ENCODE measurements around the gene GPD2.

The GPD2 gene

DNA sequence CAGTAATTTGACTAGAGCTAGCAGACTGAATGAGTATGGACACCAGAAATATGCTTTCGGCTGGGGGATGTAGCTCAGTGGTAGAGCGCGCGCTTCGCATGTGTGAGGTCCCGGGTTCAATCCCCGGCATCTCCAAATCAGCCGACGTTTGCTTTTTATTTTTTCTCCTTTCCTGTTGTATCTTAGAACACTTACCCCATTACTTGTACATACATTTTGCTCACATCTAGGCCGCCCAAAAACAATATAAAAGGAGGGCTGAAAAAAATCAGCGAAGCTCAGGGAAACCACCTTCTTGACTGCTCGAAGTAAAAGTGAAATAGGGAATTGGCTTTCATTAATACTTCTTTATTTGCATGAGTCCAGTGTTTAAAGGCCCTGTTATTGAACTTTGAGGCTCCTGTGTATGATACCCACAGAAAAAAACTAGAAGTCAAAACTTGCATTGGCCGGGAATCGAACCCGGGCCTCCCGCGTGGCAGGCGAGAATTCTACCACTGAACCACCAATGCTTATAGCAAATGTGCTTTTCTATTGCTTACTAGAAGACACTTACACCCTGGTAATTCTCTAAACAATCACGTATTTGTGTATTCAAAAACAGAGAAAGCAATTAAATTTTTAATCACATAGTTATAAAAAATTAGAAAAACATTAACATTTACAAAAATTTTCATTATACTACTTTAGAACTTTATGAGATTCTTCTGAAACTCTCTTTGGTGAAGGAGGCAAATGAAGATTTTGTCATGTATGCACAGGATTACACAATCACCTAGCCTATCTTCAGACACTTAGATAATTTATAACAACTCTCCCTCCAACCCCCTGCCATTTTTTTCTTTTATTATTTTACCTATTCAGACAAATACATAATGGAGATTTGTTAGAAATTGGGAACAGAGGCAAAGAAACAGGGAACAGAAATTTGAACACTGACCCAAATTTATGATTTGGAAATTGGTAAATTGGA, 35.2 kb upstream of the GPD2 start (continued):
- no peak for TF ChIP-seq PRDM2 (tag by site-specific recombination; IDR thresholded peaks at IDR 0.05; ENCODE audit: borderline replicate concordance)
- no peak for TF ChIP-seq KLF1 (tag by site-specific recombination; IDR thresholded peaks at IDR 0.05)
- 0 out of 2 replicates have a peak, but pooled peaks have one; percentile 1 for TF ChIP-seq ZNF76 (tag by site-specific recombination; IDR thresholded peaks at IDR 0.05; ENCODE audit: borderline replicate concordance, low read depth)
- TF ChIP-seq GLIS1 (tag by site-specific recombination; IDR thresholded peaks at IDR 0.05) = 0 out of 2 replicates have a peak, but pooled peaks have one; percentile 17
- TF ChIP-seq ZBTB8A (tag by site-specific recombination; IDR thresholded peaks at IDR 0.05) = 0 out of 2 replicates have a peak, but pooled peaks have one; percentile 9
- no peak for TF ChIP-seq ZNF513 (tag by site-specific recombination; IDR thresholded peaks at IDR 0.05)
- no peak for TF ChIP-seq PRDM4 (tag by site-specific recombination; IDR thresholded peaks at IDR 0.05)
- no peak for TF ChIP-seq ZFP41 (tag by site-specific recombination; IDR thresholded peaks at IDR 0.05; ENCODE audit: borderline replicate concordance)
- TF ChIP-seq ZNF610 (tag by site-specific recombination; IDR thresholded peaks at IDR 0.05; ENCODE audit: borderline replicate concordance) = no peak
- 0 out of 2 replicates have a peak, but pooled peaks have one; percentile 12 for TF ChIP-seq ZNF335 (tag by site-specific recombination; conservative IDR thresholded peaks at IDR 0.05)
- TF ChIP-seq ZNF266 (tag by site-specific recombination; IDR thresholded peaks at IDR 0.05; ENCODE audit: low read depth) = no peak
- TF ChIP-seq ZNF175 (tag by site-specific recombination; IDR thresholded peaks at IDR 0.05) = no peak
- TF ChIP-seq KLF10 (tag by site-specific recombination; IDR thresholded peaks at IDR 0.05) = peak; percentile 56; the same call in 1 of the 2 replicates
- TF ChIP-seq ZNF280C (tag by site-specific recombination; IDR thresholded peaks at IDR 0.05) = no peak
- TF ChIP-seq, protein P1, sequence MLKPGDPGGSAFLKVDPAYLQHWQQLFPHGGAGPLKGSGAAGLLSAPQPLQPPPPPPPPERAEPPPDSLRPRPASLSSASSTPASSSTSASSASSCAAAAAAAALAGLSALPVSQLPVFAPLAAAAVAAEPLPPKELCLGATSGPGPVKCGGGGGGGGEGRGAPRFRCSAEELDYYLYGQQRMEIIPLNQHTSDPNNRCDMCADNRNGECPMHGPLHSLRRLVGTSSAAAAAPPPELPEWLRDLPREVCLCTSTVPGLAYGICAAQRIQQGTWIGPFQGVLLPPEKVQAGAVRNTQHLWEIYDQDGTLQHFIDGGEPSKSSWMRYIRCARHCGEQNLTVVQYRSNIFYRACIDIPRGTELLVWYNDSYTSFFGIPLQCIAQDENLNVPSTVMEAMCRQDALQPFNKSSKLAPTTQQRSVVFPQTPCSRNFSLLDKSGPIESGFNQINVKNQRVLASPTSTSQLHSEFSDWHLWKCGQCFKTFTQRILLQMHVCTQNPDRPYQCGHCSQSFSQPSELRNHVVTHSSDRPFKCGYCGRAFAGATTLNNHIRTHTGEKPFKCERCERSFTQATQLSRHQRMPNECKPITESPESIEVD (tag by site-specific recombination; IDR thresholded peaks at IDR 0.05) = peak; percentile 16; the same call in 1 of the 2 replicates
- TF ChIP-seq ZNF473 (tag by site-specific recombination; IDR thresholded peaks at IDR 0.05) = no peak
- peak; percentile 38; the same call in 1 of the 2 replicates for TF ChIP-seq ZNF501 (tag by site-specific recombination; IDR thresholded peaks at IDR 0.05)
- TF ChIP-seq ZFP37 (tag by site-specific recombination; IDR thresholded peaks at IDR 0.05) = peak; percentile 37; the same call in 1 of the 2 replicates
- TF ChIP-seq ZNF629 (tag by site-specific recombination; IDR thresholded peaks at IDR 0.05) = peak; percentile 16; the same call in 1 of the 2 replicates
- no peak for TF ChIP-seq ZNF544 (tag by site-specific recombination; IDR thresholded peaks at IDR 0.05)
- TF ChIP-seq, protein P2, sequence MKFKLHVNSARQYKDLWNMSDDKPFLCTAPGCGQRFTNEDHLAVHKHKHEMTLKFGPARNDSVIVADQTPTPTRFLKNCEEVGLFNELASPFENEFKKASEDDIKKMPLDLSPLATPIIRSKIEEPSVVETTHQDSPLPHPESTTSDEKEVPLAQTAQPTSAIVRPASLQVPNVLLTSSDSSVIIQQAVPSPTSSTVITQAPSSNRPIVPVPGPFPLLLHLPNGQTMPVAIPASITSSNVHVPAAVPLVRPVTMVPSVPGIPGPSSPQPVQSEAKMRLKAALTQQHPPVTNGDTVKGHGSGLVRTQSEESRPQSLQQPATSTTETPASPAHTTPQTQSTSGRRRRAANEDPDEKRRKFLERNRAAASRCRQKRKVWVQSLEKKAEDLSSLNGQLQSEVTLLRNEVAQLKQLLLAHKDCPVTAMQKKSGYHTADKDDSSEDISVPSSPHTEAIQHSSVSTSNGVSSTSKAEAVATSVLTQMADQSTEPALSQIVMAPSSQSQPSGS (tag by site-specific recombination; IDR thresholded peaks at IDR 0.05; ENCODE audit: low read depth) = no peak
